Hepatocyte (in vitro differentiated cells): ENCODE measurements around the gene RPSA.

Source experiments
- CTCF ChIP-seq: fragments of 200-600 bp; sonication (generic); IDR thresholded peaks from 2 replicates; pipeline ENCODE4 v1.5.1; 2016; ENCODE audit warnings: antibody characterized with exemption, mild to moderate bottlenecking; ENCODE audit not compliant: poor library complexity
- EZH2 ChIP-seq: fragments of 200-600 bp; sonication (generic); IDR thresholded peaks from 2 replicates; pipeline ENCODE4 v1.6.1; 2016; ENCODE audit warnings: antibody characterized with exemption, mild to moderate bottlenecking, borderline replicate concordance

DNA sequence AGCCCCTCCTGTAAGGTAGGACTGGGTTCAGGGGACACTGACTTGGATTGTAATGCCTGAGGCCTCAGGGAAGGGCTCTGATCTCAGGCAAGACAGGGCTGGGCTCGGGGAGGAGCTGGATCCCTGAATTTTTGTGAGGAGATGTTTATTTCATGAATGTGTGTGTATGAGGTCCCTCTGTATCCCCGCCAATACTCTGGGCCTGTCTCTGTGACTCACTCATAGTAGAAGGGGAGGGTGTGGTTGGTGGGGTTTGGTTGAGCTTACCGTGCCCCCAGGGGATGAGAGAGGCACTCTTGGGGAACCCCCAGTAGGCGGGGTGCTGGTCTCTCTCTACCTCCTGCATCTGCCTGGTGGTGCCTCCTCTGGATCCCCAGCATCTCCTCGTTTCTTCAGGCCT lies 28.1 kb downstream of the RPSA start:
- no peak for TF ChIP-seq CTCF
- no peak for TF ChIP-seq EZH2
